Activated CD4-positive, alpha-beta memory T cell treated with anti-CD3 and anti-CD28 coated beads for 36 hours (primary cell): ENCODE data around the gene FHOD1. TPM values are rescaled to one million over a fixed set of nuclear protein-coding genes. Genes with fewer than 3 reads are reported as not detected.
A peak's percentile ranks its signal among the peaks of the same experiment; 100 is the strongest.

Experiments used
- CTCF ChIA-PET: fragments of 350-600 bp; sonication (Branson Sonifier 250); formaldehyde crosslinking; loops from one replicate; lab custom pipeline; 2021; ENCODE audit warnings: antibody characterized with exemption, inconsistent platforms; lab: Charles Lee
- POLR2A ChIA-PET: fragments of 350-600 bp; sonication (Branson Sonifier 250); formaldehyde crosslinking; loops from one replicate; lab custom pipeline; 2021; ENCODE audit warnings: antibody characterized with exemption; lab: Charles Lee
- DNase-seq: peaks from one replicate; pipeline ENCODE4 v3.0.0-alpha.2; 2020
- H3K27ac Mint-ChIP-seq: one replicate; pipeline ENCODE4 v1.8.0; 2021; ENCODE audit warnings: mixed read lengths
- H3K27me3 Mint-ChIP-seq: one replicate; pipeline ENCODE4 v1.8.0; 2021; ENCODE audit warnings: mixed read lengths
- H3K36me3 Mint-ChIP-seq: one replicate; pipeline ENCODE4 v1.8.0; 2021; ENCODE audit warnings: mixed read lengths
- H3K4me1 Mint-ChIP-seq: one replicate; pipeline ENCODE4 v1.8.0; 2021; ENCODE audit warnings: low read depth, mixed read lengths
- H3K4me3 Mint-ChIP-seq: one replicate; pipeline ENCODE4 v1.8.0; 2021; ENCODE audit warnings: mild to moderate bottlenecking, mixed read lengths
- H3K9me3 Mint-ChIP-seq: one replicate; pipeline ENCODE4 v1.8.0; 2021; ENCODE audit warnings: mixed read lengths
- intact Hi-C: fragments of 100-400 bp; cut with micrococcal nuclease; formaldehyde crosslinking; loops from one replicate; pipeline ENCODE4 v1.15.1; 2023
- total RNA-seq, 2 experiments: library from RNA; stranded (reverse); gene quantifications; one replicate each; pipeline ENCODE4 v1.2.3, GENCODE V29; 2021

FHOD1 gene
- total RNA-seq, 2 experiments from 2014 or later: 96.3 to 111 TPM

DNA sequence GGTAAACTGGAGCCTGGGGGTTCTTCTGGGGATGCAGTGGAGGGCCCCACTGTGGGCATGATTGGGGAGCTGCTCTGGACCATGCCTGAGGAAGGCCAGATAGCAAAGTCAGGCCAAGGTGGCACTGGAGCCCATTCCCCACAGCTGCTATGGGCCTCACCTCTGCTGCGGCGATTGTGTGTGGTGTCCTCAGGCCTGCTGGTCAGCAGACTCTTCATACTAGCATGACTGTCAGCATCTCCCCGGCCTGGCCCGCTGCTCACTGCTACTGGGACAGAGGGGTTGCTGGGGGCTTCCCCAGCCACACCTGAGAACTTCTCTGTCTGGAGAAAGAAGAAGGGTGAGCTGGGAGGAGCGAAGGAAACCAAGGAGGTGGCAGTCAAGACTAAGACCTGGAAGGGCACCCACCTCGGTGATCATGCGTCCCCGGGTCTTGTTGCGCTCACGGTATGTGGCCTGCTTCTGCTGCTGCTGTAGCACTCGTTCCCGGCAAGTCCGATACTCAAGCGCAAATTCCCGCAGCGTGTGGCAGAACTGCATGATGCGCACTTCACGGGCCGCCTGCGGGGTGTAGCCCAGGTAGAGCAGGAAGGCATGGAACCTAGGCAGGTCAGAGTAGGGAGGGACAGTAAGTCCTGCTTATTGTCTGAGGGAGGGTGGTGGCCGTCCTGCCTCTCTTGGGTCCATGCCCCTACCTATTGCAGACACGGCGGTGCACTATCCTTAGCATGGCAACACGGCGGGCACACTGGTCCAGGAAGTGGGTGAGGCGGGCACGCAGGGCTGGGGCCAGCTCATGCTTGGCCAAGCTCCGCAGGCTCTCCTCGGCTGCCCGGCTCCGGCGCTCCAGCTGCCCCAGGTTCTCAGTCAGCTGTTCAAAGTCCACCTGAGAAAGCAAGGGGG, 17.1 kb downstream of the FHOD1 start:
- Mint-ChIP-seq H3K36me3 (peaks cover 38% of the 10 kb centered on the region), H3K4me3 (no peak overlapping the region), H3K4me1 (peaks cover 27% of the 10 kb centered on the region), H3K27me3 (no peaks in the 10 kb centered on the region), H3K9me3 (no peaks in the 10 kb centered on the region), H3K27ac (no peak overlapping the region)
- no peak for DNase-seq
- intact Hi-C loops: no loop called here
- POLR2A ChIA-PET: interaction anchor here (1.1 kb wide), 1 partner anchor 15 kb away, joined by 3 read pairs; no protein-coding TSS in a partner anchor
- CTCF ChIA-PET: interaction anchor here (0.6 to 2.6 kb wide), 4 partner anchors 8 to 236 kb away, joined by 3 to 8 read pairs (median 3); no protein-coding TSS in a partner anchor

- ChIA-PET CTCF (interaction anchor here (1.0 to 2.6 kb wide), 2 partner anchors 9 to 44 kb away, joined by 3 to 8 read pairs; no protein-coding TSS in a partner anchor), POLR2A (interaction anchor here (3.0 kb wide), 1 partner anchor 17 kb away, joined by 37 read pairs; the partner anchor contains the start of gene FHOD1)
- Mint-ChIP-seq H3K9me3 (no peaks in the 10 kb centered on the region), H3K27me3 (no peaks in the 10 kb centered on the region), H3K4me1 (peaks cover 38% of the 10 kb centered on the region), H3K36me3 (peaks cover 34% of the 10 kb centered on the region), H3K27ac (no peak overlapping the region), H3K4me3 (peak overlapping the region; percentile 98)
- no peak for DNase-seq
- intact Hi-C loops: no loop called here
These were observed 18.4 kb downstream of the FHOD1 start for GRCh38 chr16:67228905-67229304.

DNA sequence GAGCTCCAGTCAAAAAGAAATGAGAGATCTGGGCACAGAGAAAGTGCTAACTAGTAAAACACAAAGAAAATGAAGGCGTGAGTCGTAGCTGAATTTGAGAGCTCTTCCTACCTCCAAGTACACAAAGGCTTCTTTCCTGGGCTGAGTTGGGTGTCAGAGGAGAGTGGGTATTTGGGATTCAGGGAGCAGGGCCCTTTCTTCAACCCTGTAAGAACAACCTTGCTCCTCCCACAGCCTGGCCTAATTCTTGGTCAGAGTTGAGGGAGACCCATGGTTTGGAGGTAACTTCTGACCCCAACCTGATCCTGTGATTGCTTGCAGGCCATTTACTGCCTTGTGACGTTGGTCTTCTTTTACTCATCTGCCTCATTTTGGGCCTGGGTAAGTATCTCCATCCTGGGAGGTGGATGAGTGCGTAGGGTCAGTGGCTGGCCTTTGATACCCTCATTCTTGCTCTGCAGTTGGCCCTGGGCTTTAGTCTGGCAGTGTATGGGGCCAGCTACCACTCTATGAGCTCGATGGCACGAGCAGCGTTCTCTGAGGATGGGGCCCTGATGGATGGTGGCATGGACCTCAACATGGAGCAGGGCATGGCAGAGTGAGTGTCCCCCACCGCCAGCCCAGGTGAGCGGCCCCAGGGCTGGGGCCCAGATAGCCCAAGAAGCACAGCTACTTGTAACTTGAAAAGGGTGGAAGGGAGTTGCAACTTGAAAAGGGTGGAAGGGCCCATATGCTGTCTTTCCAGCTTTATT, 19.1 kb downstream of the FHOD1 start:
- H3K4me1 Mint-ChIP-seq: peaks cover 44% of the 10 kb centered on the region
- H3K27me3 Mint-ChIP-seq: no peaks in the 10 kb centered on the region
- no peaks in the 10 kb centered on the region for H3K9me3 Mint-ChIP-seq
- DNase-seq: no peak
- peaks cover 30% of the 10 kb centered on the region for H3K36me3 Mint-ChIP-seq
- POLR2A ChIA-PET: interaction anchor here (0.6 to 3.0 kb wide), 3 partner anchors 17 to 693 kb away, joined by 3 to 37 read pairs (median 6); partner anchors contain the start of genes ATP6V0D1 and FHOD1
- CTCF ChIA-PET: interaction anchor here (1.4 to 2.6 kb wide), 7 partner anchors 8 to 253 kb away, joined by 3 to 15 read pairs (median 5); partner anchors contain the start of gene ATP6V0D1
- H3K4me3 Mint-ChIP-seq: peak overlapping the region; percentile 98
- intact Hi-C loops: no loop called here
- peak overlapping the region; percentile 95 for H3K27ac Mint-ChIP-seq

- POLR2A ChIA-PET: interaction anchor here (1.2 to 3.0 kb wide), 4 partner anchors 9 to 254 kb away, joined by 3 to 37 read pairs (median 6); partner anchors contain the start of genes ATP6V0D1 and FHOD1
These were observed 19.7 kb downstream of the FHOD1 start for GRCh38 chr16:67227567-67227921.

DNA sequence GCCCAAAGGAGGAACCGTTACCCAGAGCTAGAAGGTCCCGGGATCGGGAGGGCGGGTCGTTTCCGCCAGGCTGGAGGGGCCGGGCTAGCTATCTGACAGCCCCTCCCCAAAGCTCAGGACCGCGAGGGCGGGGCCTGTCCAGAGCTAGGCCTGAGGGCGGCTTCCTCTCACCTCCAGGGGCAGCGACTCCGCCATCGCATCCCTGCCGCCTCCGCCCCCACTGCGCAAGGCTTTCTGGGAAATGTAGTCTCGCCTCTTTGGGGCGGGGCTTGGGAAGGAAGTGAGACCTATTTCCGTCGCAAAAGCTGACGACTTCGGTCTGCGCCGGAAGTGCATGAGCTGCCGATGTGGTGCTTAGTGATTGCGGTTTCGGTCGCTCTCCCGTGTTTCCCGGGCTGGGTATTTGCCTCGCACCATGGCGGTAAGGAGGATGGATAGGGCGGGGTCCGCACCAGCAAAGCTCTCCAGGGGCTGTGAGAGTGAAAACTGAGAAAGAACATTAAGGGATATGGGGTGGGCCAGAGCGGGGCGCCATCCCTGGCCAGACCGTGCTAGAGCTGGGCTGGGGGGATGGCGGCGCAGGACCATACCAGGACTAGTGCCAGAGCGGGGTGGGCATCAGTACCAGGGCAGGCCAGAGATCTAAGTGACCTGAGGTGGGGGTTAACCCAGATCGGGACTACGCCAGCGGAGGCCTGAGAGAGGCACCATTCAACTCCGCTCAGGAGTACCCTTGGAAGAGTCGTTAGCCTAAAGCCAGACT, 20.3 kb downstream of the FHOD1 start, which contains the start of gene TMEM208:
Gene TMEM208, plus strand, starts transcription at position 327 of the 763 bp plus-strand sequence. Its CDS starts 89 bp downstream, at position 416.
- intact Hi-C loops: loop anchor here (1.0 kb wide), 3 partner anchors 9 to 35 kb away; partner anchors contain the start of genes E2F4 and FHOD1
- Mint-ChIP-seq H3K9me3 (no peaks in the 10 kb centered on the region), H3K27me3 (no peaks in the 10 kb centered on the region), H3K4me1 (peaks cover 48% of the 10 kb centered on the region), H3K4me3 (peak within 1 kb of the TSS; percentile 98), H3K36me3 (peaks cover 28% of the 10 kb centered on the region), H3K27ac (peak within 1 kb of the TSS; percentile 95)
- peak; percentile 99 for DNase-seq
- CTCF ChIA-PET: interaction anchor here (0.7 to 2.6 kb wide), 20 partner anchors 9 to 332 kb away, joined by 3 to 15 read pairs (median 4); partner anchors contain the start of genes ATP6V0D1, E2F4, FHOD1 and TPPP3
- POLR2A ChIA-PET: interaction anchor here (0.5 to 3.0 kb wide), 7 partner anchors 9 to 254 kb away, joined by 3 to 37 read pairs (median 4); partner anchors contain the start of genes ATP6V0D1 and FHOD1

More at GRCh38 chr16:67227567-67227921, 19.7 kb downstream of the FHOD1 start:
- Mint-ChIP-seq H3K4me3 (peak overlapping the region; percentile 98), H3K27ac (peak overlapping the region; percentile 95), H3K9me3 (no peaks in the 10 kb centered on the region), H3K4me1 (peaks cover 48% of the 10 kb centered on the region), H3K36me3 (peaks cover 28% of the 10 kb centered on the region), H3K27me3 (no peaks in the 10 kb centered on the region)
- no peak for DNase-seq
- CTCF ChIA-PET: interaction anchor here (1.0 to 2.6 kb wide), 13 partner anchors 9 to 332 kb away, joined by 3 to 15 read pairs (median 4); partner anchors contain the start of genes ATP6V0D1 and E2F4
- intact Hi-C loops: loop anchor here (1.0 kb wide), 3 partner anchors 9 to 35 kb away; partner anchors contain the start of genes E2F4 and FHOD1

- Mint-ChIP-seq H3K9me3 (no peaks in the 10 kb centered on the region), H3K27me3 (no peaks in the 10 kb centered on the region), H3K4me3 (peak overlapping the region; percentile 98), H3K27ac (peak overlapping the region; percentile 95), H3K4me1 (peaks cover 48% of the 10 kb centered on the region), H3K36me3 (peaks cover 23% of the 10 kb centered on the region)
- ChIA-PET CTCF (interaction anchor here (0.7 to 2.4 kb wide), 15 partner anchors 9 to 331 kb away, joined by 3 to 15 read pairs (median 4); partner anchors contain the start of genes E2F4, FHOD1 and TPPP3), POLR2A (interaction anchor here (1.2 to 3.0 kb wide), 5 partner anchors 10 to 41 kb away, joined by 4 to 37 read pairs (median 8); partner anchors contain the start of gene FHOD1)
- no peak for DNase-seq
- intact Hi-C loops: no loop called here
These were observed 20.9 kb downstream of the FHOD1 start for GRCh38 chr16:67226295-67226803.

DNA sequence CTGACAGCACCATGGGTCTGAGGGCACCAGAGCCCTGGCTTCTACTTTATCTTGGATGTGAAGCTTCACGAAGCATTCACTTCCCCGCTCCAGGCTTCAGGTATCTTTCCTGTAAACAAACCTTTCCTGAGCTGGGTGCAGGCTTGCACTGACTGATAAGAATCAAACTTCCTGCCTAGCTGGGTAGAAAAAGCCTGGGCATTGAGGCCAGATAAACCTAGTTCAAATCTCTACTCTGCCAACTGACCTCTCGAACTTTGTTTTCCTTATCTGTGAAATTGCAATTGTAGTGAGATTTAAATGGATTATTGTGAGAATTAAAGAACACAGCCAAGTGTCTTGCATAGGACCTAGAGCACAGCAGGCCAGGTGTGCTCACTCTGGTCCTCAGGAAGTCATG, 23.3 kb downstream of the FHOD1 start:
- Mint-ChIP-seq H3K36me3 (peaks cover 11% of the 10 kb centered on the region), H3K4me1 (peaks cover 48% of the 10 kb centered on the region)
- POLR2A ChIA-PET: interaction anchor here (0.9 to 1.0 kb wide), 2 partner anchors 9 to 20 kb away, joined by 3 read pairs; no protein-coding TSS in a partner anchor

GRCh38 chr16:67216612-67217490, 30.4 kb downstream of the FHOD1 start:
- Mint-ChIP-seq H3K27me3 (no peaks in the 10 kb centered on the region), H3K4me1 (no peaks in the 10 kb centered on the region), H3K9me3 (no peaks in the 10 kb centered on the region), H3K36me3 (no peaks in the 10 kb centered on the region), H3K4me3 (no peak overlapping the region), H3K27ac (no peak overlapping the region)
- no peak for DNase-seq
- POLR2A ChIA-PET: no interaction called here
- intact Hi-C loops: no loop called here
- CTCF ChIA-PET: interaction anchor here (1.4 kb wide), 1 partner anchor 10 kb away, joined by 6 read pairs; the partner anchor contains the start of gene TMEM208

More for the DNA sequence above, 23.3 kb downstream of the FHOD1 start:
- Mint-ChIP-seq H3K27ac (peak overlapping the region; percentile 34), H3K27me3 (no peaks in the 10 kb centered on the region), H3K9me3 (no peaks in the 10 kb centered on the region), H3K4me3 (no peak overlapping the region)
- CTCF ChIA-PET: interaction anchor here (1.6 kb wide), 1 partner anchor 26 kb away, joined by 7 read pairs; no protein-coding TSS in a partner anchor
- no peak for DNase-seq
- intact Hi-C loops: no loop called here

DNA sequence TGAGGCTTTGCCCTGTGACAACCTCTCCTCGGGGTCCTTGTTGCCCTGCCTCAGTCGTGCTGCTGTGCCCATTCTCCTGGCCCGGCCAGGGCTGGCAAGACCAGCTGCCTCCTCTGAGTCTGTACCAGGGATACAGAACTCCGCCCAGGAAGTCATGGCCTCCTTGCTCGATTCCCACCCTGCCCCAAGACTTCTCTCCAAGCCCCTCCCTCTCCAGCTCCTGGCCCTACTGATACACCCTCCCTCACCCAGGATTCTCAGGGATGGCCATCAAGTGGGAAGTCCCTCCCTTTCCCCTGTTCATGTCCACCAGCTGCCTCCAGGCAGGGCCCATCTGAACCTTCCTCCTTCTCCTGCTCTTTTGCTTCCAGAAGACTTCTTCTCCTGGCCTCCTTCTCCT, 31.6 kb downstream of the FHOD1 start:
- ChIA-PET CTCF (no interaction called here), POLR2A (no interaction called here)
- Mint-ChIP-seq H3K4me3 (no peak overlapping the region), H3K27ac (no peak overlapping the region), H3K9me3 (no peaks in the 10 kb centered on the region), H3K36me3 (no peaks in the 10 kb centered on the region), H3K4me1 (no peaks in the 10 kb centered on the region), H3K27me3 (no peaks in the 10 kb centered on the region)
- no peak for DNase-seq
- intact Hi-C loops: no loop called here
